ENCODE data around the gene GALNS.

- TF ChIP-seq POLR2A (IDR thresholded peaks at IDR 0.05; ENCODE audit: low read depth, low read length) (0 out of 2 replicates have a peak, but pooled peaks have one; percentile 32), POLR2AphosphoS5 (IDR thresholded peaks at IDR 0.05; ENCODE audit: low read depth, low read length) (no peak; the same call in none of the 2 replicates)
Measured at GRCh38 chr16:88781140-88782077, 75.3 kb downstream of the GALNS start.
